Mucosa of descending colon (tissue), 3 donors: Measurements from ENCODE around the gene RAD9A. TPM values are rescaled to one million over a fixed set of nuclear protein-coding genes. Genes with fewer than 3 reads are reported as not detected.
A peak's percentile ranks its signal among the peaks of the same experiment; 100 is the strongest.

Experiments
- ATAC-seq: fragments of 200-7000 bp; cut with Tn5 transposase; one replicate; pipeline ENCODE4 v1.9.1; 2020; ENCODE audit warnings: mild to moderate bottlenecking, moderate library complexity
- DNase-seq, 3 donors: peaks; one replicate each; pipeline ENCODE4 v3.0.0-alpha.2; 2020
- H3K36me3 ChIP-seq: fragments of 200-600 bp; one replicate; pipeline ENCODE4 v1.8.0; 2021; ENCODE audit warnings: low read depth, mild to moderate bottlenecking
- H3K4me1 ChIP-seq: fragments of 200-600 bp; one replicate; pipeline ENCODE4 v1.8.0; 2021; ENCODE audit warnings: low read depth, mild to moderate bottlenecking
- H3K4me3 ChIP-seq: fragments of 200-600 bp; one replicate; pipeline ENCODE4 v1.8.0; 2021; ENCODE audit warnings: mild to moderate bottlenecking
- H3K9me3 ChIP-seq: fragments of 200-600 bp; one replicate; pipeline ENCODE4 v1.8.0; 2021; ENCODE audit warnings: mild to moderate bottlenecking
- CTCF ChIP-seq: fragments of 200-600 bp; IDR thresholded peaks from one replicate; pipeline ENCODE4 v1.8.0; 2022; ENCODE audit warnings: antibody characterized with exemption, mild to moderate bottlenecking
- intact Hi-C, 2 donors: fragments of 100-400 bp; cut with DNase I in 1 of 2; cut with micrococcal nuclease in 1 of 2; formaldehyde crosslinking; loops; one replicate each; pipeline versions ENCODE4 v1.11.0 to v1.11.1; 2022; cut with DNase I, micrococcal nuclease
- total RNA-seq, 3 donors: library from RNA; stranded (reverse); fragmentation: NEBNext Ultra II Directional in 2 of 3; extraction: Animal tissue kit (Norgen Biotek cat#: 25700) in 2 of 3; gene quantifications; one replicate each; pipeline versions ENCODE4 v1.2.1 to v1.2.4, GENCODE V29; 2021 to 2023
- donor health status: DM: no; HTN: no; CAD: no; lungs with moderate emphysema.
- donor health status: DM: no; HTN: no; CAD: no.
- donor health status: DM: no; HTN: yes; CAD: no.

Gene RAD9A
- total RNA-seq, 3 donors from 2014 or later = 27.9 to 39.3 (median 29.1) TPM

- TF ChIP-seq CTCF = no peak
- DNase-seq (peak; percentile 42 to 53 (median 49)), ATAC-seq (peak; percentile 8)
- Histone ChIP-seq H3K4me3 (no peak overlapping the region), H3K36me3 (no peaks in the 10 kb centered on the region), H3K4me1 (peaks cover 53% of the 10 kb centered on the region), H3K9me3 (no peaks in the 10 kb centered on the region)
- intact Hi-C loops = no loop called here
Measured at GRCh38 chr11:67355794-67356386, 35.9 kb upstream of the RAD9A start.

- DNase-seq (peak in 2 of 3 donors; percentile 54 to 64), ATAC-seq (no peak)
- intact Hi-C loops = no loop called here
- Histone ChIP-seq H3K4me3 (no peak overlapping the region), H3K4me1 (peaks cover 47% of the 10 kb centered on the region), H3K9me3 (no peaks in the 10 kb centered on the region), H3K36me3 (no peaks in the 10 kb centered on the region)
- no peak for TF ChIP-seq CTCF
Measured at GRCh38 chr11:67356387-67356863, 35.4 kb upstream of the RAD9A start.

GRCh38 chr11:67356864-67357561 lies 34.8 kb upstream of the RAD9A start:
- DNase-seq = peak in 2 of 3 donors; percentile 76
- no peaks in the 10 kb centered on the region for H3K9me3 ChIP-seq
- peak; percentile 49 for ATAC-seq
- peaks cover 42% of the 10 kb centered on the region for H3K4me1 ChIP-seq
- H3K36me3 ChIP-seq = no peaks in the 10 kb centered on the region
- no peak overlapping the region for H3K4me3 ChIP-seq
- TF ChIP-seq CTCF = peak; percentile 81
- intact Hi-C loops = no loop called here

- ATAC-seq (no peak), DNase-seq (peak in 2 of 3 donors; percentile 10 to 22)
- no peak for TF ChIP-seq CTCF
- Histone ChIP-seq H3K9me3 (no peaks in the 10 kb centered on the region), H3K4me1 (peaks cover 35% of the 10 kb centered on the region), H3K36me3 (no peaks in the 10 kb centered on the region), H3K4me3 (no peak overlapping the region)
- intact Hi-C loops = no loop called here
Measured at GRCh38 chr11:67357831-67358670, 33.7 kb upstream of the RAD9A start.

- intact Hi-C loops = no loop called here
- no peak for DNase-seq
- no peak for TF ChIP-seq CTCF
- Histone ChIP-seq H3K4me3 (no peak overlapping the region), H3K4me1 (peaks cover 9% of the 10 kb centered on the region), H3K36me3 (no peaks in the 10 kb centered on the region), H3K9me3 (no peaks in the 10 kb centered on the region)
- ATAC-seq = no peak
Measured at GRCh38 chr11:67364169-67364568, 27.6 kb upstream of the RAD9A start.
